T follicular helper cell (primary cell): ENCODE data around the gene MSMP.

ENCODE experiments used
- DNase-seq: peaks from one replicate; pipeline ENCODE4 v3.0.0-alpha.2; 2020; ENCODE audit warnings: low read depth
- total RNA-seq, 2 experiments: gene quantifications; one replicate each; lab custom pipeline; 2026; lab: John Stamatoyannopoulos, UW

The MSMP gene, protein sequence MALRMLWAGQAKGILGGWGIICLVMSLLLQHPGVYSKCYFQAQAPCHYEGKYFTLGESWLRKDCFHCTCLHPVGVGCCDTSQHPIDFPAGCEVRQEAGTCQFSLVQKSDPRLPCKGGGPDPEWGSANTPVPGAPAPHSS
- total RNA-seq: 0 to 0.06 reads per million in 2 experiments

DNA sequence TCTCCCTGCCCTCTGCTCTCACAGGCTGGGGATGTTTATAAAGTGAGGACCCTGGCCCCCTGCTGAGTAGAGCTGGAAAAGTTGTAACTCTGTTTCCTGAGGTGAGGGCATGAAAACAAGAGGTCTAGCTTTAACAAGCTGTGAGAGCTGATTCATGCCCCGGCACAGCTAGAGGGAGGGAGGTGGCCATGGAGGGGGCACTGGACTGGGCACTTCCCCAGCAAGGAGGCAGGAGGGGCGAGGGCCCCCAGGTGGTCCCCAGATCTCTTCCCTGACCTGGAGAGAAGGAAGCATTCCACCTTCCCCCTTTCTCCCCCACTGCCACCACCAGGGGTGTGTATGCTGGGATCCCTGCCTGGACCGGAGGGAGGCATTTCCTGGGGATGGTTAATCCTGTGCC is at the start of gene MSMP:
TSS of gene MSMP (minus strand) at position 13 of the 400 bp plus-strand sequence. CDS start 147 bp downstream, outside the sequence.
- DNase-seq: no peak

DNA sequence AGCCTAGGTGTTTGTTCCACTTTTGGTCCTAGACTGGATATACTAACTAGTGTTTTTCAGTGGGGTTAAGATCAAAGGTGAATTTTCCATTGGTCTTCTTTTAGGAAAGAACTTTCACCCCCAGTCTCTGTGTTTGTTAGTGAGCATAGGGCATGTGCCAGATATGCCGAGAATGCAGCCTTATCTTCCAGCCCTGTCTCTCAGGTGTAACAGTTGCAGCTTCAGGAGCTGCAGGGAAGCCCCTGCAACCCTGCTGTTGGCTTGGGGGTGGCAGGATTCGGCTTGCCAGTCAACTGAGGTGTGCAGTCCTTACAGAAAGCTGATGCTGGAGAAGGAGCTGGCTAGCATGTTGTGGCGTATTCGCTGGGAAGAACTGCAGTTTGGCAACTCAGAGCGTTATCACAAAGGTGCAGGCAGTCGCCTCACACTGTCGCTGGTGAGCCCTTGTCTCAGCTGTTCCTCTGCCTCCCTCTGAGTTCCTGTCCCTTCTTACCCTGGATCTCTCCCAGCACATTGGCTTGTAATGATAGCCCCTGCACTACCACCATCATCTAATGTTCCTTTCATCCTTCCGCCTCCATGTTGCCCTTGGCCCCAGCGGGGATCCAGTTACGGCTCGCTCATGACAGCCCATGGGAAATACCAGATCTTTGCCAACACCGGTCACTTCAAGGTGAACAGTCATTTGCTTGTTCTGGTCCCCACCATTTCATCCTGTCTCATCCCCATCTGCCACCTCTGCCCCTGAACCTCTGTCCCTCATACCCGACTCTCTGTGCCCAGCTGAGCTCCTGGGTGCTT is 47.5 kb upstream of the MSMP start:
- DNase-seq: no peak

DNA sequence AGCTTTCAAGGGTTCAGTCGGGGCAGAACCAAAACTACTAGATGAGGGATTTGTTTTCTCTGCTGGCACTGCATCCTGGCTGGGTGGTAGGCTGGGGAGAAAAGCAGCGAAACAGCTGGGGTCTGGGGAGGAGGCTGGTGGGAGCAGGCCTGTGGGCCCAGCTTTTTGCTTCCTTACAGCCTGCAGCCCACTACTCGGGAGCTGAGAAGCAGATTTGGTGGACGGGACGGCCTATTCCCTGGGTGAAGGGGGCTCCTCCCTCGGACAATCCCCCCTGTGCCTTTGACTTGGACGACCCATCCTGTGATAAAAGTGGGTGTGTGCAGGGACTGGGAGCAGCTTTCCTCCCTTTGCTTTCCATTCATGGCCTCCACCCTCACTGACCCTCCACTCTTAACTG is 46.5 kb upstream of the MSMP start:
- no peak for DNase-seq

DNA sequence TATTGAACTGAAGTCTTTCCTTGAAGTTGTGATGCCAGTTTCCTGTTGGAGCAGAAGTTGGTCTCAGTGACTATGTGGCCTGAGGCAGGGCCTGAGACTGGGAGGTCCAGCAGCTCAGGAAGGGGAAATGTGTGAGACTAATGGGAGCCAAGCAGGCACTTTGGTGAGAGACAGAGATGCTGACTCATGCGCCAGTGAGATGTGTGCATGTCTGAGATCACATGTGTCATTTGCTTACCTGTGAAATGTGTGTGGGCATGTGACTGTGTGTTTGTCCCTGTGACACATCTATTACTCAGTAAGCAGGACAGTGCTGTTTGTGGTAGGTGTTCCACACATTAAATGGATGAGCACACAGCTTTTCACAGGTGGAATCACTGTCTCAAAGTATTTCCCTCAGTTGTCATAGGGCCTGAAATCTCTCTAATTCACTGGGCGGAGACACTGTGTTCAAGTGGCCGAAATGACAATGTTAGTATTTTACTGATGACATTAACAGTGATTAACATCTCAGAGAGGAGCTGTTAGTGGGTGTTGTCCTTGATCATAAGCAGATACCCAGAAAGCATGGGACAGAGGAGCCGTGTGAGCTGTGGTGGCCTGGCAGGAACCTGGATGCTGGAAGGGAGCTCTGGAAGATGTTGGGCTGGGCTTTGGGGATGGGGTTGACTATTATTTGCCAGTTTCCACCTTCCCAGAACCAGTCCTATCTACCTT is 44.7 kb upstream of the MSMP start:
- DNase-seq: no peak

DNA sequence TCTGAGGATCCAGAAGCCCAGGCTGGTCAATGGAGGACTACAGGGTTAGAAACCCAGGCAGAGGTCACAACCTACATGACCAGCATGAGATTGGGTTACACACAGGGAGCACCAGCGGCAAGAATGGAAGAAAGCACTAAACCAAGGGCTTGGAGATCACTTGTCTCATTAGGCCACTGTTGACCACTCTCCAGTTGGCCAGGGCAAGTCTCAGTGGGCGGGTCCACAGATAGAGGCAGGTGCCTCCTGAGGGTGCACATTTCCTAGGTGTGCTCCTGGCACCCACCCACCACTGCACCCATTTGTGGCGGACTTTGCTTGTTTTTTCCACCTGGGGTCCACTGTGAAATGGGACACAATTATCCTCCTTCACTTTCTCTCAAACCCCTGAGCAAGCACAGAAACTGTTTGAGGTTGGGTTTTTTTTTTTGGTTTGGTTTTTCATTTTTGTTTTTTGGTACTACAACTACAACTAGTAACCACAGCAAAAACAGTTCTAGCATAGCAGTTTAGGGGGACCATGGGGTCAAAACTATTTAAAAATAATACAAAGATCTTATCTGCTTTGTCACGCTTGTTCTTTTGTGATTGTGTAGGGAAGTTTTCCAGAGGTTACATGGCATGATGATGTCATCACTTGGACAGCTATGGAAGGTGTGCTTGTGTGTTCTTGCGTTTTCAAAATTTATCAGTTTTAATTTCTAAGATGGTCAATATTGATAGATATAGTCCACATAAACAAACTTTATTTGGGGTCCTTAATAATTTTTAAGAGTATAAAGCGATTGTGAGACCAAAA is 43.4 kb upstream of the MSMP start:
- DNase-seq: no peak

DNA sequence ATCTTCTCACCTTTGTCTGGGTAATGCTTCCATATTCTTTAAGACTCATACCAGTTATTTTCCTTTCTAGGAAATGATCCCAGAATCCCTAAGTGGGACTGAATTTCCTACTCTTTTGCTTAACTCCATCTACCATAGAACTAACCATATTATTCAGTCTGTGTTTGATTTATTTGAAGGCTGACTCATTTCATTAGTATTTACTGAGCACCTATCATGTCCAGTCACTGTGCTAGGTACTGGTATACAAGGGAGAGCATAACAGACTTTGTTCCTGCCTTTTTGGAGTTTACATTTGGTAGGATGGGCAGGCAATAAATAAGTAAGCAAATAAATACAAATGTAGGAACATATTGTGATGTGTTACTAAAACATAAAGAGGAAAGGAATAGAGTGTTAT is 41.6 kb upstream of the MSMP start:
- DNase-seq: no peak

DNA sequence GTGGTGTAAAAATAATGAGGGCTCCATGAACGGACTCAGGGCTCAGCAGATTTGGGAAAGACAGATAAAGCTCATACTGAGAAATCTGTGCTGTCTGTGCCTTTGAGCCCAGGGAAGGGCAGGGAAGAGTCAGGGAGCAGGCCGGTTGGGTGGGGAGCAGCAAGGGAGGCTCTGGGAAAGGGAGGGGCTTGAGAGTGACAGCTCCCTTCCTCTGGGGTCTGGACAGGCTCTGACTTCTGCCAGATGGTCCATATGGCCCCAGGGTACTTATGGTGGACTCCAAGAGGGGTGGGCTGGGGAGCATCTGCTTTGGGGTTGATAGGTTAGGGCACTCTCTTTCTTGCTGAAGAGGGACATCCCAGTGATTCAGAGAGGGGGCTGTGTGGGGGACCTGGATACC is 39.4 kb upstream of the MSMP start:
- no peak for DNase-seq

DNA sequence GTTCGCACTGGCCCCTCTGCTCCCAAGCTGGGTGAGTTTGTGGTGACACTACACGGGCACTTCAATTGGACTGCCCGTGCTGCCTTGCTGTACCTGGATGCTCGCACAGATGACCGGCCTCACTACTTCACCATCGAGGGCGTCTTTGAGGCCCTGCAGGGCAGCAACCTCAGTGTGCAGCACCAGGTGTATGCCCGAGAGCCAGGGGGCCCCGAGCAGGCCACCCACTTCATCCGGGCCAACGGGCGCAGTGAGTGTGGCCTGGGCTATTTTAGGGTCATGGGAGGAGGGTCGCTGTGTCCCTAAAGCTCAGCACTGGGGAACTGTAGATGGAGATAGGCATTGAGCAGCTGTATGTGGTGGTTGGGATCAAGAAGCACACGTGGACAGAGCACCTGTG is 38.8 kb upstream of the MSMP start:
- DNase-seq: no peak

DNA sequence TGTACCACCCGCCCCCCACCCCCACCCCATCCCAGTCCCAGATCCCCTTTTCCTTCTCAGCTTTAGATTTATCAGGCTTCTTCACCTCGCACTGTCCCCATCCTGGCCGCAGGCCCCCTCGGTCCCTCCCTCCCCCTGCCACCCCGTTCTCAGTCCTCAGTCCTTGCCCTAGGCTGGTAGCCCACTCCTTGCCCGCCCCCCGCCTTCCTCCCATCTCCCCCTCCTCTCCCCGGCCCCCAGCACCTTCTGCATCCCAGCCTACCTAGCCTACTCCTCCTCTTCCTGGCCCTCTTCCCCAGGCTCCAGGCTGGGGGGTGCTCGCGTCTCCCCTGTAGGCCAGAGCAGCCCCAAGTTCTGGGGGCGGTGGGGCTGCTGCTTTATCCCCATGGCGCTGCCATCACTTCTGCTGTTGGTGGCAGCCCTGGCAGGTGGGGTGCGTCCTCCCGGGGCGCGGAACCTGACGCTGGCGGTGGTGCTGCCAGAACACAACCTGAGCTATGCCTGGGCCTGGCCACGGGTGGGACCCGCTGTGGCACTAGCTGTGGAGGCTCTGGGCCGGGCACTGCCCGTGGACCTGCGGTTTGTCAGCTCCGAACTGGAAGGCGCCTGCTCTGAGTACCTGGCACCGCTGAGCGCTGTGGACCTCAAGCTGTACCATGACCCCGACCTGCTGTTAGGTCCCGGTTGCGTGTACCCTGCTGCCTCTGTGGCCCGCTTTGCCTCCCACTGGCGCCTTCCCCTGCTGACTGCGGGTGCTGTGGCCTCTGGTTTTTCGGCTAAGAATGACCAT is 38.1 kb upstream of the MSMP start:
- DNase-seq: no peak

DNA sequence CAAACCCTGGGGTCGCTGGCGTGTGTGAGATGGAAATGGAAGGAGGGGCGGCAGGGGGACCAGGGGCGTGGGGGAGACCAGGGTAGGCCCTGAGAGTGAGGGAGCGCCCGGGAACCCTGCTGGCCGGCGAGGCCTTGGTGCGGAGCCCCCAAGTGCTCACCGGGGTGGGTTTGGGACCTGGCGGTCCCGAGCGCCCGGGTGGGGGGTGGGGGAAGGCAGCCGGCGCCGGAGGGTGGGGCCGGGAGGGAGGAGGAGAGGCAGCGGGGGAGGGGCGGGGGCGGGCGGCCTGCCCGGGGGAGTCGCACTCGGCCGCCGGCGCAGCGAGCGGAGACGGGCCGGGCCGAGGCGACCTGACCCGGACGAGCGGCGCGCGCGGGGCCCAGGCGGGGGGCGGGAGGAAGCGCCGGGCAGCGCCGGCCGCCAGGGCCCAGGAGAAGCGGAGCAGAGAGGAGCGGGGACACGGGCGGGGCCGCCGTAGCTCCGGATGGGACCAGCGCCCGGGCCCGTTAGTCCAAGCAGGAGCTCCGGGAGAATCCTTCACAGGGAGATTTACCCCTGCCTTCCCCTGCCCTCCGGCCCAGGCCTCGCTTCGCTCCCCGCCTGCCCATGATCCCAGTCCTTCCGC is 37.3 kb upstream of the MSMP start, which contains the start of gene NPR2:
TSS of gene NPR2 (plus strand) at position 295 of the 625 bp plus-strand sequence. CDS start 818 bp downstream, outside the sequence.
- DNase-seq: no peak

DNA sequence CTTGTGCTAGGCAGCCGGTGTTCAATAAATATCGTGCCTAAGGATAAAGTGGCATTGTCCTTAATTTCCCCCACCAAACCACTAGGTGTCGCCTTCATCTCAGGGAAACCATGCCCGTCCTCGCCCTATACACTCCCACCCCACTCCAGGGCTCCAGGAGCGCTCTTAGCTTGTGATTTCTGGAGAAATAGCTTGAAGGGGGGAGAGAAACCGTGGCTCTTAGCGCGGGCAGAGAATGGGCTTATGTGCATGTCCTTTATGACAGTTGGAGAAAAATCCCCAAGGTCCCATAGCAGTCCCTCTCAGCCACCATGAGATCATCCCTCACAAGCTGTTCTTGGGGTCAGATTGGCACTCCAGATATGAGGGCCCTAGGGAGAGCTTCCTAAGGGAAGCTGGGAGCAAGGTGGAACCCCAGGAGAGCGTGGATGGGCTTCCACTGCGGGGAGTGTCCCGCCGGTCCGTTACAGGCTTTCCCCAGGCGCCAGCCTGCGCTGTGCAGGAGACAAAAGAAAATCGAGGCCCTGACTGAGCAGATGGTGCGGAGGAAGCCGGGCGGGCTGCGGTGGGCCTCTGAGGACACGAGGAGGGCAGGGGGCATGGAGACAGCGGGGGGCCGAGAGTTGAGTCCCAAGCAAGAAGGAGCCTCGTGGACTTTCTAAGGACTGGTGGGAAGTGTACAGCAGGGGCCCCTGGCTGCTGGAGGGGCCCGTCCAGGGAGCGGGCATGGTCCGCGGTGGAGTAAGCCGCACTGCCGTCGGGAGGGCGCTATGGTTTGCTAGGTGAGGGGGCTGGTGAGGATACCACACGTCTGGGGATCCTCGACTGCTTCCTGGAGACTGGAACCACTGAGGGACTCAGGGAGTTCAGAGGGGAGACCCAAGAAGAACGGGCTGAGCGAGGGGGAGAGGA is 36.6 kb upstream of the MSMP start:
- peak; percentile 47 for DNase-seq

DNA sequence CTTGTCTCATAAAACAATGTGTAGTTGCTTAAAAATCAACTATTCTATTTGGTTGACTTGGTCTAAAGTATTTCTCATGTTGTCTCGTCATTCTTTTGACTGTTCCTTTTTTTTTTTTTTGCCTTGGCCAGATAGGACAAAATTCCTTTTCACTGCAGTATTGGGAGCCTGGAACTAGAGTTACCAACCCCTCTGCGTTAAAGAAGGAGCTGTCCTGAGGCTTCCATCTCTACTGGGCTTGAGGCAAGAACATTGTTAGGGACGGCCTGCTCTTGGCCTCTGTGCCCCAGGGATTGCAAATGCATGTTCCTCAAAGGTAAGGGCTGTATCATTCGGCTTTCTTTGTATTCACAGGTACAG is 35.9 kb upstream of the MSMP start:
- DNase-seq: no peak

DNA sequence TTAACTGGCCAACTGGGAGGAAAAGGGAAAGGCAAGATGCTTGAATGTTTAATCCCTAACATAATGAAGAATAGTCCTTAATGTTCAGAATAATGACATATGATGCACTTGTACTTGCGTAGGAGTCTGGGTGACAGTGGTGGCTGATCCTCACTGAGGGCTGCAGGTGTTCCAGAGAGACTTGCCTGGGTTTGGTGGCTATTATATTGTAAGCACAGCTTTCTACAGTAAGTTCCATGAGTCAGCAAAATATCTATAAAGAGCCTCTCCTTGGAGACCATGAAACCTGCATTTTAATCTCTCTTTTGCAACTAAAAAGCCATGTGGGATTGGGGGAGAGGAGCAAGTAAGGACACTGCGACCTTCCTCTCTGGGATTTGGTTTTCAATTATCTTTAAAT is 35.5 kb upstream of the MSMP start:
- DNase-seq: no peak

DNA sequence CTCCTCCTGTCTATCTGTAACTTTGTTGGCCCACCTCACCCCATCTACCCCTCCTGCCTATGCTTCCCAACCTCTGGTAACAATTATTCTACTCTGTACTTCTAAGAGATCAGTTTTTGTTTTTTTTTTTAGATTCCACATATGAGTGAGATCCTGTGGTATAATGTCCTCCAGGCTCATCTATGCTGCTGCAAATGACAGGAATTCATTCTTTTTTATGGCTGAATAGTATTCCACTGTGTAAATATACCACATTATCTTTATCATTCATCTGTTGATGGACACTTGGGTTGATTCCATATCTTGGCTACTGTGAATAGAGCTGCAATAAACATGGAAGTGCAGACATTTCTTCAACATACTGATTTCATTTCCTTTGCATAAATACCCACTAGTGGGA is 29.3 kb upstream of the MSMP start:
- DNase-seq: no peak

DNA sequence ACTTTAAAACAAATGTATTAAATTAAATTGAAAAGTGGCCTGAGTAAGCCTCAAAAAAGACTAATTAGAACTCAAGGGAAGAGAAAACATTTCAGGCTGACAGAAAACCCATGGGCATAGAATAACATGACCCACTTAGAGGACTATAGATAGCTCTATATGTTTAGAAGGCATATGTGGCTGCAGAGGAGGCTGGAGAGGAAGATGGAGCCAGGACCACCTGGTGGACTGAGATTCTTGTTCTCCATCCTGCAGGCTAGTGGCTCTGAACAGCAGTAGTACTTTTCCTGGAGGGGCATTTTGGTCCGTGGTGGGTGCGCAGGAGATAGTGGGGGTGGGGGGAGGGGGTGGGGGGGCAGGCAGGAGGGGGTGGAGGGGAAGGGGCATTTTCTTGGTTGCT is 27.0 kb upstream of the MSMP start:
- no peak for DNase-seq

DNA sequence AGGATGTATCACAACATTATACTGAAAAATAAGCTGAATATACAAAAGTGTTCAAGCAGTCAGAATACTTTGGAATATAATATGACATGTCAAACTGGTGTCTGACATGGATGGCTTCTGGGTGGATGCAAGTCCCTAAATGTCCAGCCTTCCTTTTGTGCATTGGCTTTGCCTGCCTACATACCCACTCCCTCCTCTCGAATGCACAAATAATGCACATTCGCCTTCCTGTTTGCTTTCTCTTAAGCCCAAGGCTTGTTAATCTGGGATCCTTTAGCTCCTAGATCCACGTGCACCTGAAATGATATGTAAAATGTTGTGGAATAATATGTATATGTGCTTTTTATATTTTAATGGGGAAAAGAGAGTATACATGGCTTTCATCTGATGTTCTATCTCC is 24.4 kb upstream of the MSMP start:
- no peak for DNase-seq

DNA sequence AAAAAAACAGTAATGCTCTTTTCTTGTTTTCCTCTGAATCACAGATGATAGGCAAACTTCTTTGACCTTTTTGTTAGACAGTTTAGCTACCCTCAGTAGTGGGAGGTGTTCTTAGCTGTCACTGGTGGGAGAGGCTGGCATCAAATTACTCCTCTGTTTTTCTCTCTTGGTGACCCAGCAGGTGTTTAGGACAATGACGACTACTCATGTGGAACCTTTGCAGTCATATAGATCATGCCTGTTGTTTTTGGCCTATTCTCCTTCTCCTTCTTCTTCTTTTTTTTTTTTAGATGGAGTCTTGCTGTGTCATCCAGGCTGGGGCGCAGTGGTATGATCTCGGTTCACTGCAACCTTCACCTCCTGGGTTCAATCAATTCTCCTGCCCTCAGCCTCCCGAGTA is 21.9 kb upstream of the MSMP start:
- DNase-seq: no peak

DNA sequence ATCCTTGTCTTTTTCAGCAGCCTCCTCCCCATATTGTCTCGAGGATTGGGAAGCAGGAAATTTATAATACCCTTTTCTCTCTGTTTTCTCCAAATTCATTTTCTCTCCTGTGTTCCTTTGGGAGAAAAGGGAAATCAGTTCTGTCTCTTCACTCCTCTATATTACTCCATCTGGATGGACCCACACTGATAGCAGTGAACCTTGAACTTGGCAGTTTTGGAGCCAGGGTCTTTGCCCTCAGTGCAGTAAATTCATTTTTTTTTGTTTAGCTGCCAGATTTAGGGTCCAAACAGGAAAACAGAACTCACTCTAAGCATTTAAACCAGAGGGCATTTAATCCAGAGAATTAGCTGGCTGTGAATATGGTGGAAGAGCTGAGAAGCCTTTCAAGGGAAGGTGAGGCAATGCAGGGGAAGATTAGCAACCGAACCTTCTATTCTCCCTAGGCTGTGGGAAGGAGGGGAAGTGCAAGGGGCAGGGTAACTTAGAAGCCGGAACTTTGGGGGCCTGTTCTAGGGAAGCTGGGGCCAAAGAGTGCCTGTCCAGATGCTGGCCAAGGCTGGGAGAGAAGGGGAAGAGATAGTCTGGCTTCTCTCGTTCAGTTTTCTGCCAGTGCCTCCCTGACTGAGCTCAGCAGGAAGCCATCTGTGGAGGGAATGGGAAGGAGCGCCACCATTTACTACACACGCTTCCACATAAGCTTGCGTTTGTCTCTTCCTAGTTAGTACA is 21.0 kb upstream of the MSMP start:
- DNase-seq: no peak

DNA sequence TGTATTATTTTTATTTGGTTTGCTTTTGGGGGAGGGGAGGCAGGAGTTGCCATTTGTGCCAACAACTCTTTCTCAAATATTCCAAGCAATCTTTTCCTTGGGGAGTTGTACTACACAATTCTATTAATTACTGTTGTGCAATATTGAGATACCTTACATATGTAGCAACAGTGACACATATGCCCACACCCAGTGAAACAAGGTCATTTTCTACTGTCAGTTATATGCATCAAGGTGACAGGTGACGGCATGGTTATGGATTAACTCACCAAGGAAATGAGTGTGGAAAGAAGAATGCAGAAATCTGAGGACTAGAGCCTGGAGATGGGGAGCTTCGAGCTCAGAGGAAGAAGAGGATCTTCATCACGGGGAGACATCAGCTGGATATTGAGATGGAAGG is 17.9 kb upstream of the MSMP start:
- DNase-seq: no peak
